NCI-H1417 (cell line): Measurements from ENCODE around the gene SLC26A11.

Experiments
- DNase-seq, 3 experiments: peaks; one replicate each; lab custom pipeline; 2025; lab: John Stamatoyannopoulos, UW

The SLC26A11 gene

DNA sequence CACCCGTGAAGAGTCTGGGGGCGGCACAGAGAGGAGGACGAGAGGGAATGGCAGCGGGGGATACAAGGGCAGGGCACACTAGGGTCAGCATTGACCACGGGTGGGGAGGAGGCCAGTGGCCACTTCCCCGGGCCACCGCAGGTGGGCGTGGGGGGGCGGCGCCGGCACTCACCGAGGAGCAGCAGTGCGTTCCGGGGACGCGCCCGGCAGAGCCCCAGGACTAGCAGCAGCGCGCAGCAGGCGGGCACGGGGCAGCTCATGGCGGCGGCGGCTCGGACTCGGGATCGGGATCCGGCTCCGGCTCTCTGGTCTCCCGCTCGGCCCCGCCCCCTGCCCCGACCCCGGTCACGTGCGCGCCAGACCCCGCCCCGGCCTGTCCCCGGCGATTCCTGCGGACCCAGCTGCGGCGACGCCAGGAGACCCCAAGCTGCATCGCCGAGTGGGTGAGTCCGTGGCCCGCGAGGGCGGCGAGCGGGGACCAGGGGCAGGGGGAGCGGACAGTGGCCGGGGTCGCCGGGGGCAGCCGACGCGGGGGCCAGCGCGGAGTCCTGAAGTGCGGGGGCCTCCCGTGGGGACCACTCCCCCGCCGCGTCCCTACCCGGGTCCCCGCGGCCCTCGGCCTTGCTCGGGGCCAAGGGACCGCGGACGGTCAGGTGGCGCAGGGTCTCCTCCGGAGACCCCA is at the start of gene SLC26A11, which contains the start of gene SGSH:
SLC26A11 (plus strand) TSS at position 374 of the 682 bp plus-strand sequence. CDS start 1,134 bp downstream, outside the sequence.
SGSH (minus strand) TSS at position 280 of the 682 bp plus-strand sequence; CDS start at position 260, 20 bp downstream.
- peak; percentile 62 to 78 (median 72) for DNase-seq

DNA sequence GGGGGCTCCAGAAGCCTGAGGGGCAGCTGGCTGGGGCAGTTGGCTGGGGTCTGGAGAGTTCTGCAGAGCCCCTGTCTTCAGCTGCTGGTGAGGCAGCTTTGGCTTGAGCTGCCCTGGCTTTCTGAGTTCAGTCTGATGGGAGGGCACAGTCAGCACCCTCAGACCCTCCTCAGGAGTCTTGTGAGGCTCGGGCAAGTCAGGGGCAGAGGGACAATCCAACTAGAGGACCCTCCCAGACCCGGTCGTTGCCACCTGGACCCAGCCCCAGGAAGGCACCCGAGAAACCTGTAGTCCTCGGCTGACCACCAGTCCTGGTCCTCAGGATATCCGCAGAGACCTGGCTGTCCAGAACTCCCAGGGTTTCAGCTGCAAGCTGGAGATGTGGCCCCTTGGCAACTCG is 48.5 kb upstream of the SLC26A11 start:
- no peak for DNase-seq

DNA sequence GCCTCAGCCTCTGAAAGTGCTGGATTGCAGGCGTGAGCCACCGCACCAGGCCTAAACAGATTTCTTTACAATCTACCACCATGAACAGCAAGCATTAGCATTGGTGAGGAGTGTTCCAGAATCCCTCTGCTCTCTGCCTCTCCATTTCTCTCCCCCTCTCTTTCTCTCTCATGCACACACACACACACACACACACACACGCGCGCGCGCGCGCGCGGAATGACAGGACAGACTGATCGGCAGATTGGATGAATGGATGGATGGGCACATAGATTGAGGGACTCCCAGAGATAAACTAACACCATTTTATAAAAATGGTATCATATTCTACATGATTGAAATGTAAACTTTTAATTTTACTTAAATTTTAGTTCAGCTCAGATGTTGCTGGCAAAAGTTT is 47.1 kb upstream of the SLC26A11 start:
- DNase-seq: no peak

- DNase-seq: no peak
These were observed 46.3 kb upstream of the SLC26A11 start for GRCh38 chr17:80173916-80174315.

- DNase-seq: no peak
These were observed 43.5 kb upstream of the SLC26A11 start for GRCh38 chr17:80176757-80177156.

DNA sequence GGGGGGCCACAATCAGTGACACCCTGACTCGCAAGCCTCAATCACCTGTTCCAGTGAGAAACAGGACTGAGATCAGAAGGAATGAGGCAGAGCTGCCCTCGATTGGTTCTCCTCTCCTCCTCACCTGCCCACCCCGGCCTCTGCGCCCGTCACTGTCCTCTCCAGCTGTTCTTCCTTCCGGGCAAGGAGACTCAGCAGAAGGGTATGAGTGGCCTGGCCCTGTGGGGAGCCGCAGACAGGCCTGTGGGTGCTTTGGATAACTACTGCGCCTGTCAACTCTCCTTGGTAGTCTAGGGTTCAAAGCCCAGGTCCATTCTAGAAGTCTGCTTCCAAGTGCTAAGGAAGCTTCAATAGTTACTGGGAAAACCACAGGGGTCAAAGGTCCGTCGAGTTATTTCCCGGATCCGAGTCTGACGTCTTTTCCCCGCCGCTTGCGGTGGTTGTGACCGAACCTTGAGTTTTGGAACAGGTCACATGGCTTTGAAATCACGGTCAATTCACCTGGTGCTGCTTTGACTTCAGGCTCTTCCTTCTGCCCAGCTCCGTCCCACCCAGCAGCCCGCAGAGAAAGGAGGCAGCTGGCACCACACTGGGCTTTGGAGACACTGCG is 42.1 kb upstream of the SLC26A11 start:
- no peak for DNase-seq

GRCh38 chr17:80180192-80180591 is 40.0 kb upstream of the SLC26A11 start:
- peak in 1 of 3 experiments; percentile 6 for DNase-seq

- DNase-seq: no peak
These were observed 38.8 kb upstream of the SLC26A11 start for GRCh38 chr17:80181431-80181830.

- no peak for DNase-seq
These were observed 37.9 kb upstream of the SLC26A11 start for GRCh38 chr17:80182118-80182844.

- DNase-seq: no peak
These were observed 37.4 kb upstream of the SLC26A11 start for GRCh38 chr17:80182845-80183223.

- no peak for DNase-seq
These were observed 36.4 kb upstream of the SLC26A11 start for GRCh38 chr17:80183581-80184422.

- no peak for DNase-seq
These were observed 35.9 kb upstream of the SLC26A11 start for GRCh38 chr17:80184423-80184714.

GRCh38 chr17:80185968-80186367 is 34.3 kb upstream of the SLC26A11 start:
- no peak for DNase-seq

DNA sequence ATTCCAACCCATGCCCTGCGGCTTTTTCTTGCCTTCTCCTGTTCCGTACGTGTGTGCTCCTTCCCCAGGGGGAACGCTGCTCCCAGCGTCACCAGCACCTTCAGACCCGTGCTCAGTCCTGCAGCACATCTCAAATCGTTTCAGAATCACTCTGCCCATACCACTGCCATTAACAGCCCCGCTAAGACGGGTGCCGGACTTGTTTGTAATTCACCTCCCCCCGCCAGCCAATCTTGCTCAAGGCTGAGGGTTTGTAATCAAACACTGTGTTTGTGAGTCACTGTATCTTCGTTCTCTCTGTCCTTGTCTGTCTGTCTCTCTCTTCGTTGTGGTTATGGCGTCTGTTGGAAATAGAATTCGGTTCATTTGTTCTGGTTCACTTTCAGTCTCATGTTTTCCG is 33.1 kb upstream of the SLC26A11 start:
- no peak for DNase-seq

- DNase-seq: no peak
These were observed 32.7 kb upstream of the SLC26A11 start for GRCh38 chr17:80187515-80187941.

- DNase-seq: no peak
These were observed 30.6 kb upstream of the SLC26A11 start for GRCh38 chr17:80189611-80190010.

DNA sequence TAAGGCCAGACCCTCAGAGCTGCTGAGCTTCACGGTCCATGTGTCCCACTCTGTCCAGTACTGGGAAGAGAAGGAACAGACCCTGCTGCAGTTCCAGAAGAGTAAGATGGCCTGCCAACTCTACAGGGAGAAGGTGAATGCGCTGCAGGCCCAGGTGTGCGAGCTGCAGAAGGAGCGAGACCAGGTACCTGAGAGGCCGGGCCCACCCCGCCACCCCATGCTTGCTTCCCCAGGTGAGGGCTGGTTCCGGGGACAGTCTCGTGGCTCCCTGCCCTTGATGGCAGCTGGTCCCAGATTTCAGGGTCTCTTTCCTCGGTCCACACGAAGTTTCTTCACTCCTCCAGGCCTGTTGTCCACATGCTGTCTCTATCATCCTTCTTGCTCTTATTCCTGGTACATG is 29.5 kb upstream of the SLC26A11 start:
- DNase-seq: no peak

DNA sequence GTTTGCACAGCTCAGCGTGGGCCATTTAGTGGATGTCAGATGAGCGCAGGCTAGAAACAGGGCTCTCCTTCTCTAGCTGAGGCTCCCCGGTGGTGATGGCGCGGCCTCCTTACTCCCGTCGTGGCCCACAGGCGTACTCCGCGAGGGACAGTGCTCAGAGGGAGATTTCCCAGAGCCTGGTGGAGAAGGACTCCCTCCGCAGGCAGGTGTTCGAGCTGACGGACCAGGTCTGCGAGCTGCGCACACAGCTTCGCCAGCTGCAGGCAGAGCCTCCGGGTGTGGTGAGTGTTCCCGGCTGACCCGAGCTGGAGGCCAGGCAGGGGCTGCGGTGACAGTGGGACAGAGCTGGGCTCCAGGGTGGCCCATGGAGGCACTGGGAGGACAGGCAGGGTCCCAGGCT is 29.0 kb upstream of the SLC26A11 start:
- DNase-seq: no peak

DNA sequence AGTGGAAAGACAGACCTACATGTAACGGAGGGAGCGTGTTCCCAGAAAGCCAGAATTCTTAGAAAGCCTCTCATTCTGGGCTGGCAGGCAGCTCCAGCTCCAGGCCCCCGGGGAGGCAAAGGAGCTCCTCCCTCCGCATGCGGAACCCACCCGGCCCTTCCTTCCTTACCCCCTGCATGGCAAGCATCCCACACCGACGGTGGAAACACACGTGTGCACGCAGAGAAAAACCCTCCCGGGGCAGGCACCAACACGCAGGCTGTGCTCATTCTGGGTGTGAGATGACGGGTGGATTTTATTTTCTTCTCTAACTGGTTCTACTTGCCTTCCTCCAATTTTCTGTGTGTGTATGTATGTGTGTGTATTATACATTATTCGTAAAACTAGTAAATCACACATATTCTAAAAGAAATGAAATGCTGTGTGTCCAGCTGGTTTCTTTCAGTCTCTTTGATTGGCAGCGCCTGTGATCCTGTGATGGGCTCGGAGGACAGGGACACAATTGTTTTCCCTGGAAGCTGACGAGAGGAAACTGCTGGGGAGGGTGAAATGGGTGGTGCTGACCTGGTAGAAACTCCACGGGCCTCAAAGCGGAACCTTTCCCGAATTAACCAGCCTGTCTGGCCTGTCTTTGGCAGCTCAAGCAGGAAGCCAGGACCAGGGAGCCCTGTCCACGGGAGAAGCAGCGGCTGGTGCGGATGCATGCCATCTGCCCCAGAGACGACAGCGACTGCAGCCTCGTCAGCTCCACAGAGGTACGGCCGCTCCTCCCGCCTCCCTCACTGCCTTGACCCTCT is 28.2 kb upstream of the SLC26A11 start:
- DNase-seq: no peak

DNA sequence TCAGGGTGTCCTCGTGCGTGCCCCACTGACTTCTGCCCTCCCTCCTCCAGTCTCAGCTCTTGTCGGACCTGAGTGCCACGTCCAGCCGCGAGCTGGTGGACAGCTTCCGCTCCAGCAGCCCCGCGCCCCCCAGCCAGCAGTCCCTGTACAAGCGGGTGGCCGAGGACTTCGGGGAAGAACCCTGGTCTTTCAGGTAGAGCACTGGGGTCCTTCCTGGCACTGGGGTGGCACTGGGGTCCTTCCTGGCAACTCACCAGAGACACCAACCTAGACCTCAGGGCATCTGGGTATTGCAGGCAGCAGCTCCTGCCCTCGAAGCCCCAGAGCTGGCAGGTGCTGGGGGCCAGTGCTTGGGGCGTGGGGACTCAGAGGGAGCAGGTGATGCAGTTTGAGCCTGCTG is 25.1 kb upstream of the SLC26A11 start:
- DNase-seq: peak in 1 of 3 experiments; percentile 54
